Activated CD8-positive, alpha-beta memory T cell treated with anti-CD3 and anti-CD28 coated beads, Interleukin-2, amount 50 U/mL, for 24 hours (primary cell): ENCODE data around the gene ABHD10.
A peak's percentile ranks its signal among the peaks of the same experiment; 100 is the strongest.

Experiments used
- DNase-seq: peaks from one replicate; pipeline ENCODE4 v3.0.0-alpha.2; 2020; ENCODE audit errors: extremely low read depth

Gene ABHD10

GRCh38 chr3:111978583-111979433, at the start of gene ABHD10:
Gene ABHD10 (plus strand): TSS chr3:111979026. CDS start chr3:111979062, 36 bp downstream.
- DNase-seq: peak; percentile 96

- DNase-seq: no peak
Observed at GRCh38 chr3:111929484-111929883, 49.3 kb upstream of the ABHD10 start.

GRCh38 chr3:111932946-111933345, 45.9 kb upstream of the ABHD10 start:
- no peak for DNase-seq

GRCh38 chr3:111936191-111936841, 42.5 kb upstream of the ABHD10 start:
- DNase-seq: no peak

- DNase-seq: no peak
Observed at GRCh38 chr3:111936967-111937366, 41.9 kb upstream of the ABHD10 start.

GRCh38 chr3:111937871-111938270, 41.0 kb upstream of the ABHD10 start:
- no peak for DNase-seq

- DNase-seq: no peak
Observed at GRCh38 chr3:111939873-111940272, 39.0 kb upstream of the ABHD10 start.

- DNase-seq: no peak
Observed at GRCh38 chr3:111943533-111943932, 35.3 kb upstream of the ABHD10 start.

GRCh38 chr3:111944372-111944771, 34.5 kb upstream of the ABHD10 start:
- DNase-seq: no peak

- no peak for DNase-seq
Observed at GRCh38 chr3:111947231-111947630, 31.6 kb upstream of the ABHD10 start.

- DNase-seq: no peak
Observed at GRCh38 chr3:111948786-111949185, 30.0 kb upstream of the ABHD10 start.

GRCh38 chr3:111949712-111950111, 29.1 kb upstream of the ABHD10 start:
- DNase-seq: no peak

GRCh38 chr3:111951032-111951431, 27.8 kb upstream of the ABHD10 start:
- DNase-seq: no peak

- DNase-seq: no peak
Observed at GRCh38 chr3:111952086-111952485, 26.7 kb upstream of the ABHD10 start.

- DNase-seq: no peak
Observed at GRCh38 chr3:111952866-111953450, 25.9 kb upstream of the ABHD10 start.

- no peak for DNase-seq
Observed at GRCh38 chr3:111954228-111954990, 24.4 kb upstream of the ABHD10 start.

- DNase-seq: no peak
Observed at GRCh38 chr3:111955876-111956275, 22.9 kb upstream of the ABHD10 start.

- DNase-seq: no peak
Observed at GRCh38 chr3:111956449-111956848, 22.4 kb upstream of the ABHD10 start.

GRCh38 chr3:111956995-111957734, 21.7 kb upstream of the ABHD10 start:
- DNase-seq: no peak

GRCh38 chr3:111961461-111962164, 17.2 kb upstream of the ABHD10 start:
- DNase-seq: no peak

GRCh38 chr3:111963424-111963823, 15.4 kb upstream of the ABHD10 start:
- DNase-seq: no peak
